Thyroid gland (tissue), 4 donors: ENCODE measurements around the gene SLC24A3. TPM values are rescaled to one million over a fixed set of nuclear protein-coding genes. Genes with fewer than 3 reads are reported as not detected.
A peak's percentile ranks its signal among the peaks of the same experiment; 100 is the strongest.

ENCODE experiments used
- DNase-seq, 2 donors: peaks; one replicate each; pipeline ENCODE4 v3.0.0-alpha.2; 2019
- H3K27ac ChIP-seq, 3 donors: fragments of 200-600 bp; sonication (generic); 1 replicate in 2 of 3; 2 replicates in 1 of 3; pipeline ENCODE4 v1.5.1; 2016 to 2019; ENCODE audit warnings: mild to moderate bottlenecking in 1 of 3, moderate library complexity in 1 of 3
- H3K27me3 ChIP-seq: fragments of 200-600 bp; sonication (generic); one replicate; pipeline ENCODE4 v1.5.1; 2019
- H3K36me3 ChIP-seq, 2 donors: fragments of 200-600 bp; sonication (generic); one replicate each; pipeline ENCODE4 v1.5.1; 2016 to 2019
- H3K4me1 ChIP-seq, 2 donors: fragments of 200-600 bp; sonication (generic); one replicate each; pipeline ENCODE4 v1.5.1; 2017 to 2019
- H3K4me3 ChIP-seq, 3 donors: fragments of 200-600 bp; sonication (generic); replicated peaks in 1 of 3; 1 replicate in 2 of 3; 2 replicates in 1 of 3; pipeline ENCODE4 v1.5.1; 2016; ENCODE audit warnings: mild to moderate bottlenecking in 1 of 3
- H3K9me3 ChIP-seq: fragments of 200-600 bp; sonication (generic); one replicate; pipeline ENCODE4 v1.5.1; 2017
- POLR2A ChIP-seq, 2 donors: fragments of 450-650 bp; IDR thresholded peaks; one replicate each; pipeline ENCODE4 v1.6.1; 2017; ENCODE audit warnings: antibody characterized with exemption in 2 of 2, mild to moderate bottlenecking in 2 of 2, moderate library complexity in 1 of 2
- WGBS, 2 donors: methylation state at CpG; one replicate each; pipeline ENCODE4 v1.1.5; 2017; 5-methylcytosine and 5-hydroxymethylcytosine counted together
- intact Hi-C: fragments of 100-400 bp; cut with DNase I; formaldehyde crosslinking; loops from one replicate; pipeline ENCODE4 v1.15.1; 2023
- total RNA-seq, 4 donors: library from RNA; depleted of rRNA; stranded (reverse); fragments of >200 nt; gene quantifications; one replicate each; pipeline ENCODE4 v1.2.3, GENCODE V29; 2016
- TF ChIP-seq, protein P1 (sequence below), 6 experiments: fragments of 200-600 bp in 3 of 6; fragments of 450-650 bp in 3 of 6; sonication (generic) in 3 of 6; IDR thresholded peaks; one replicate each; pipeline ENCODE4 v1.5.1; 2016 to 2019; ENCODE audit warnings: antibody characterized with exemption in 6 of 6, mild to moderate bottlenecking in 2 of 6, inconsistent platforms in 1 of 6, moderate library complexity in 1 of 6

SLC24A3 gene
- total RNA-seq, 4 donors from 2014 or later = 4.0 to 8.1 (median 6.3) TPM

DNA sequence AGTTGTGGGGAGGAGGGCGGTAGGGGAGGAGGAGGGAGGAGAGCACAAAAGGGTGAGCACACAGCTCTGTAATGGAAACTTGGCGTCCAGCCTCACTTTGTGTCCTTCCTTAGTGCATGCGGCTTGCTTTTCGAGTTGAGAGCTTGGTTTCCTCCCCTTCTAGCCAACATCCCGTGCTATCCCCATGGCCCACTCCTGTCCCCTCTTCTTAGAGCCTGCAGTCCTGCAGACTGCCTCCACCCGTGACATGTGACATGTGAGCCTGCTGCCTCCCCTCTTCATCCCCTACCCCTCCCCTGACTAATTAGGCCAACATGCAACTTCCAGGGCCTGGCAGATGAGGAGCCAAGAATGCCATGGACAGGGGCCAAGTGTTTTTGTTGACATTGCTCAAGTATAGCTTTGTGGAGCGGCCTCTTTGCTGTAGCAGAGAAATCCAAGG lies 63.2 kb downstream of the SLC24A3 start:
- H3K4me3 ChIP-seq = no peak overlapping the region
- 2 to 11% methylated on average over 7 of the region's 7 CpGs for WGBS, 2 donors
- intact Hi-C loops = no loop called here

GRCh38 chr20:19277381-19277780 lies 64.9 kb downstream of the SLC24A3 start:
- Histone ChIP-seq H3K4me1 (peaks cover 17 to 22% of the 10 kb centered on the region in 2 donors), H3K27ac (no peak overlapping the region), H3K36me3 (no peaks in the 10 kb centered on the region), H3K27me3 (no peaks in the 10 kb centered on the region), H3K9me3 (no peaks in the 10 kb centered on the region), H3K4me3 (no peak overlapping the region)
- DNase-seq = no peak
- intact Hi-C loops = no loop called here
- TF ChIP-seq, protein P1, sequence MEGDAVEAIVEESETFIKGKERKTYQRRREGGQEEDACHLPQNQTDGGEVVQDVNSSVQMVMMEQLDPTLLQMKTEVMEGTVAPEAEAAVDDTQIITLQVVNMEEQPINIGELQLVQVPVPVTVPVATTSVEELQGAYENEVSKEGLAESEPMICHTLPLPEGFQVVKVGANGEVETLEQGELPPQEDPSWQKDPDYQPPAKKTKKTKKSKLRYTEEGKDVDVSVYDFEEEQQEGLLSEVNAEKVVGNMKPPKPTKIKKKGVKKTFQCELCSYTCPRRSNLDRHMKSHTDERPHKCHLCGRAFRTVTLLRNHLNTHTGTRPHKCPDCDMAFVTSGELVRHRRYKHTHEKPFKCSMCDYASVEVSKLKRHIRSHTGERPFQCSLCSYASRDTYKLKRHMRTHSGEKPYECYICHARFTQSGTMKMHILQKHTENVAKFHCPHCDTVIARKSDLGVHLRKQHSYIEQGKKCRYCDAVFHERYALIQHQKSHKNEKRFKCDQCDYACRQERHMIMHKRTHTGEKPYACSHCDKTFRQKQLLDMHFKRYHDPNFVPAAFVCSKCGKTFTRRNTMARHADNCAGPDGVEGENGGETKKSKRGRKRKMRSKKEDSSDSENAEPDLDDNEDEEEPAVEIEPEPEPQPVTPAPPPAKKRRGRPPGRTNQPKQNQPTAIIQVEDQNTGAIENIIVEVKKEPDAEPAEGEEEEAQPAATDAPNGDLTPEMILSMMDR (IDR thresholded peaks at IDR 0.05) = no peak
- no peak for TF ChIP-seq POLR2A (IDR thresholded peaks at IDR 0.05)
- 85 to 87% methylated on average over 1 of the region's 1 CpG for WGBS, 2 donors

More for the DNA sequence above, 63.2 kb downstream of the SLC24A3 start:
- no peaks in the 10 kb centered on the region for H3K27me3 ChIP-seq
- TF ChIP-seq POLR2A (IDR thresholded peaks at IDR 0.05) = peak in 1 of 2 donors; percentile 18
- TF ChIP-seq, protein P1 (IDR thresholded peaks at IDR 0.05) = peak in 1 of 6 experiments; percentile 4
- H3K36me3 ChIP-seq = no peaks in the 10 kb centered on the region
- peak; percentile 92 to 93 for DNase-seq
- peak overlapping the region; percentile 75 to 90 (median 80) for H3K27ac ChIP-seq
- no peaks in the 10 kb centered on the region for H3K9me3 ChIP-seq
- H3K4me1 ChIP-seq = peaks cover 17 to 22% of the 10 kb centered on the region in 2 donors

DNA sequence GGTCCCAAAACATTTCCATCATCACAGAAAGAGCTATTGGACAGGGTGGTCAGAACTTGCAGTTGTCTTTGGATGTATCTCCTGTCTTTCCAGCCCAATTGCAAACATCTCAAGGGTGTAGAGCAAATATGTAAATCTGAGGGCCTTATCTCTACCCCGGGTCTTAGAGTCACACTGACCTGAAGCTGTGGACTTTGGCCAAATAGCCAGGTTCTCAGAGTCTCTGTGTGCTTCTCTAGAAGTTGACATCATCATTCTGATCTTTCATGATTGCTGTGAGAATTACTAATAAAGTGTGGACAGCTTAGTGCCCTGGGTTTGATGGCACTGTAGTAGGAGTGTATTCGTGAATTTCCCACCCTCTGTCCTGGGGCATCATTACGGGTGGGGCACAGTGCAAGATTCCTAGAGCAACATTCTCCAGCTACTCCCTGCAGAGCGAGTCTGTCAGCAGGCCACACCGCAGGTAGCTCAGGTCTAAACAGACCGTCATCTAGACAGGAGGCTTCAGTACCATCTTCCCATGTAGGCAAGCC lies 71.1 kb downstream of the SLC24A3 start:
- Histone ChIP-seq H3K36me3 (no peaks in the 10 kb centered on the region), H3K27ac (no peak overlapping the region), H3K9me3 (no peaks in the 10 kb centered on the region), H3K4me3 (no peak overlapping the region), H3K27me3 (no peaks in the 10 kb centered on the region), H3K4me1 (peaks cover 17 to 19% of the 10 kb centered on the region in 2 donors)
- TF ChIP-seq, protein P1 (IDR thresholded peaks at IDR 0.05) = no peak
- no peak for TF ChIP-seq POLR2A (IDR thresholded peaks at IDR 0.05)
- 90 to 92% methylated on average over 6 of the region's 6 CpGs for WGBS, 2 donors
- intact Hi-C loops = no loop called here
- no peak for DNase-seq

DNA sequence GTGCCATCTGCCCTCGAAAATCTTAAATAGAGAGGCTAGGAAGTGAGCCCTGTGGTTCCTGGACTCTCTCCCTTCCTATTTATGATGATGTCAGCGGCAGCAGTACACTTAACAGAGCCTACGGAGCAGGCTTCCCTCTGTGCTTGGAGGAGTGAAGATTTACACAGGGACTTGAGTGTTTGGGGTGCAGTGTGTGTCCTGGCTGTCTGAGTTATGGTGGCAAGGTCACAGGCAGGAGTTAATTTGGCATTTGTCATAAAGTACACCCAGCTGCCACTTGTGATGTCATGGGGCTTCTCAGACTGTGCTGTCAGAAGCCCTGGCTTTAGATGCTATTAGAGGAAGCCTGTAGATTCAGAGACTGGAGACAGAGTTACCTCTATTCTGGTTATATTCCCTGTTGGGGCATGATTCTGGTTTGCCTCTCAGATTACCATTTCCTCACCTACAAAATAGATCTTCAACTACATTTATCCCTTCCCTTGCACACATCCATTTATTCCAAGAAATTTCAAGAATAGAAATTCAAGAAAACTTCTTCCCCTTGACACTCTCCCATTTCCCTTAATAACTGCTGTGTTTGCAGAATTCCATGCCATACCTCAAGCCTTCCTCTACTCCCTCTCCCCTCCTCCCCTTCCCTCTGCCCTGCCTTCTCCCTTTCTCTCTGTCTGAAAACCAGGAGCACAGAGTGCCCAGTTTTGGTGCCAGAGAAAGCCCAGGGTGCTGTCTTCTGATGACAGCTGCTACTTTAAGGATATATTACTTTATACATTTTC lies 72.1 kb downstream of the SLC24A3 start:
- no peak for TF ChIP-seq POLR2A (IDR thresholded peaks at IDR 0.05)
- TF ChIP-seq, protein P1 (IDR thresholded peaks at IDR 0.05) = no peak
- Histone ChIP-seq H3K27ac (peak overlapping the region in 1 of 3 donors; percentile 51), H3K36me3 (no peaks in the 10 kb centered on the region), H3K4me1 (peaks cover 17 to 19% of the 10 kb centered on the region in 2 donors), H3K9me3 (no peaks in the 10 kb centered on the region), H3K4me3 (no peak overlapping the region), H3K27me3 (no peaks in the 10 kb centered on the region)
- no peak for DNase-seq
- intact Hi-C loops = no loop called here
- 30 to 56% methylated on average over 3 of the region's 3 CpGs for WGBS, 2 donors

DNA sequence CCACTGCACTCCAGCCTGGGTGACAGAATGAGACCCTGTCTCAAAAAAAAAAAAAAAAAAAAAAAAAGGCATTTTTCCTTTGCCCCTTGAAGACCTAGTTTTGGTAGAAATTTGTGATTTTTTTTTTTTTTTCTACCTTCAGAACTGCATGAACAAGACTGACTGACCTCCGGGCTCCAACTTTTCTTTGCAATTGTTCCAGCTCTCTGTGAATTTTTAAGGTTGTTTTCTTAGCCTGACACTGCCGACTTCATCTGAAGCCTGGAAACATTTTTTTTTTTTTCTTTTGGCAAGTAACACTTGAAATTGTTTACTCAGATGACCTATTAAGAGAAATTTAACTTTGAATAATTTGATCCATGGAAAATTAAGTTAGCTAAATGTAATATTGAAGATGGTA lies 73.0 kb downstream of the SLC24A3 start:
- Histone ChIP-seq H3K4me1 (peaks cover 17 to 19% of the 10 kb centered on the region in 2 donors), H3K36me3 (no peaks in the 10 kb centered on the region), H3K27me3 (no peaks in the 10 kb centered on the region), H3K4me3 (no peak overlapping the region), H3K27ac (peak overlapping the region in 2 of 3 donors; percentile 10 to 51), H3K9me3 (no peaks in the 10 kb centered on the region)
- DNase-seq = peak; percentile 20 to 29
- no peak for TF ChIP-seq POLR2A (IDR thresholded peaks at IDR 0.05)
- TF ChIP-seq, protein P1 (IDR thresholded peaks at IDR 0.05) = no peak
- intact Hi-C loops = no loop called here
- 8% methylated on average over 2 of the region's 2 CpGs for WGBS, 2 donors
